A549 (cell line): ENCODE measurements around the gene RARA. TPM values are rescaled to one million over a fixed set of nuclear protein-coding genes. Genes with fewer than 3 reads are reported as not detected.

ENCODE experiments used
- ATAC-seq, 2 experiments: fragments of 200-7000 bp in 1 of 2; fragments of >200 bp in 1 of 2; cut with Nextera tagmentation in 1 of 2; cut with Tn5 transposase in 1 of 2; 3 replicates each; pipeline versions ENCODE4 v1.8.0 to v1.9.1; 2018 to 2020; ENCODE audit warnings: mild to moderate bottlenecking in 1 of 2, moderate library complexity in 1 of 2
- CTCF ChIA-PET: fragments of 300-600 bp; sonication (Branson Sonifier 250); formaldehyde crosslinking; extraction: SDS; loops from one replicate; lab custom pipeline; 2021; ENCODE audit warnings: antibody characterized with exemption, inconsistent platforms; lab: Yijun Ruan, JAX
- POLR2A ChIA-PET: fragments of 350-600 bp; formaldehyde crosslinking; extraction: SDS; loops from one replicate; lab custom pipeline; 2021; ENCODE audit warnings: antibody characterized with exemption, inconsistent platforms; lab: Yijun Ruan, JAX
- DNase-seq, 2 experiments: peaks; one replicate each; pipeline versions ENCODE4 v3.0.0 to v3.0.0-alpha.2; 2011 to 2016; ENCODE audit warnings: low read depth in 1 of 2, low spot score in 1 of 2
- FAIRE-seq: peaks from 2 replicates; lab custom pipeline; 2011; peaks lifted over from hg19 to GRCh38; lab: Jason Lieb, UNC
- H3K27ac ChIP-seq, 2 experiments: fragments of >200 bp; sonication (Bioruptor Twin); formaldehyde crosslinking; 3 replicates each; pipeline ENCODE4 v1.5.1; 2016 to 2017
- H3K4me1 ChIP-seq: fragments of >200 bp; sonication (Bioruptor Twin); formaldehyde crosslinking; 3 replicates; pipeline ENCODE4 v1.6.1; 2016
- H3K4me2 ChIP-seq: fragments of >200 bp; sonication (Bioruptor Twin); formaldehyde crosslinking; 3 replicates; pipeline ENCODE4 v1.6.1; 2016
- H3K4me3 ChIP-seq: fragments of >200 bp; sonication (Bioruptor Twin); formaldehyde crosslinking; 3 replicates; pipeline ENCODE4 v1.5.1; 2016
- H3K9me3 ChIP-seq: fragments of >200 bp; sonication (Bioruptor Twin); formaldehyde crosslinking; 3 replicates; pipeline ENCODE4 v1.6.1; 2016
- ATOH8 ChIP-seq: fragments of 250-450 bp; sonication (Bioruptor Pico); IDR thresholded peaks from 2 replicates; pipeline ENCODE4 v1.5.0; 2020; ENCODE audit warnings: low read depth, mild to moderate bottlenecking, moderate library complexity
- CBX2 ChIP-seq: fragments of 200-600 bp; sonication (generic); IDR thresholded peaks from 2 replicates; pipeline ENCODE4 v1.6.1; 2016; ENCODE audit warnings: low read depth, mild to moderate bottlenecking, borderline replicate concordance
- CBX8 ChIP-seq: fragments of 200-600 bp; sonication (generic); IDR thresholded peaks from 2 replicates; pipeline ENCODE4 v1.6.1; 2016
- CHD4 ChIP-seq: fragments of 200-600 bp; sonication (generic); IDR thresholded peaks from 2 replicates; pipeline ENCODE4 v1.6.1; 2016; ENCODE audit warnings: antibody characterized with exemption, mild to moderate bottlenecking, borderline replicate concordance
- ESRRA ChIP-seq: fragments of 150-350 bp; IDR thresholded peaks from 2 replicates; pipeline ENCODE4 v1.6.1; 2014; ENCODE audit warnings: mild to moderate bottlenecking, low read length, borderline replicate concordance
- FOSL2 ChIP-seq, 2 experiments: fragments of 450-650 bp in 1 of 2; fragments of >200 bp in 1 of 2; sonication (Bioruptor Twin) in 1 of 2; formaldehyde crosslinking; IDR thresholded peaks; 2 replicates each; pipeline versions ENCODE4 v1.5.0 to v1.6.1; 2016 to 2020; ENCODE audit warnings: mild to moderate bottlenecking in 1 of 2, moderate library complexity in 1 of 2
- FOXS1 ChIP-seq: fragments of 250-450 bp; sonication (Bioruptor Pico); IDR thresholded peaks from 2 replicates; pipeline ENCODE4 v1.5.0; 2020; ENCODE audit warnings: mild to moderate bottlenecking, moderate library complexity
- HDAC2 ChIP-seq: fragments of 200-600 bp; sonication (generic); IDR thresholded peaks from 2 replicates; pipeline ENCODE4 v1.6.1; 2016
- HES2 ChIP-seq: fragments of >200 bp; sonication (Bioruptor Twin); formaldehyde crosslinking; IDR thresholded peaks from 2 replicates; pipeline ENCODE4 v1.6.1; 2016
- JUN ChIP-seq, 2 experiments: fragments of >200 bp; sonication (Bioruptor Twin); formaldehyde crosslinking; IDR thresholded peaks; 2 replicates in 1 of 2; 3 replicates in 1 of 2; pipeline ENCODE4 v1.6.1; 2016 to 2017
- JUNB ChIP-seq: fragments of >200 bp; sonication (Bioruptor Twin); formaldehyde crosslinking; IDR thresholded peaks from 2 replicates; pipeline ENCODE4 v1.6.1; 2016
- MAZ ChIP-seq: fragments of 150-350 bp; IDR thresholded peaks from 2 replicates; pipeline ENCODE4 v1.6.1; 2014; ENCODE audit warnings: antibody characterized with exemption, low read depth, low read length, borderline replicate concordance
- NR3C1 ChIP-seq: fragments of >200 bp; sonication (Bioruptor Twin); formaldehyde crosslinking; IDR thresholded peaks from 3 replicates; pipeline ENCODE4 v1.6.1; 2017
- PHF8 ChIP-seq: fragments of 200-600 bp; sonication (generic); IDR thresholded peaks from 2 replicates; pipeline ENCODE4 v1.6.1; 2016; ENCODE audit warnings: low read depth, mild to moderate bottlenecking, antibody characterized with exemption, moderate library complexity, borderline replicate concordance
- POLR2AphosphoS2 ChIP-seq: conservative IDR thresholded peaks from 2 replicates; pipeline ENCODE4 v1.6.1; 2012; ENCODE audit warnings: low read length, improper control_type of control experiment, inconsistent platforms
- RCOR1 ChIP-seq: fragments of 150-350 bp; IDR thresholded peaks from 2 replicates; pipeline ENCODE4 v1.6.1; 2014; ENCODE audit warnings: antibody characterized with exemption, low read length, low read depth
- SMC3 ChIP-seq: fragments of >200 bp; sonication (Bioruptor Twin); formaldehyde crosslinking; IDR thresholded peaks from 3 replicates; pipeline ENCODE4 v1.6.1; 2018; ENCODE audit warnings: inconsistent platforms
- SREBF2 ChIP-seq: fragments of 450-650 bp; IDR thresholded peaks from 2 replicates; pipeline ENCODE4 v1.6.1; 2014; ENCODE audit warnings: mild to moderate bottlenecking, moderate library complexity
- TFCP2L1 ChIP-seq: fragments of 250-450 bp; sonication (Bioruptor Pico); IDR thresholded peaks from 2 replicates; pipeline ENCODE4 v1.5.0; 2021; ENCODE audit warnings: mild to moderate bottlenecking
- TP53 ChIP-seq: fragments of 250-450 bp; sonication (Bioruptor Pico); IDR thresholded peaks from 2 replicates; pipeline ENCODE4 v1.5.0; 2021; ENCODE audit warnings: mild to moderate bottlenecking, moderate library complexity
- ZC3H11A ChIP-seq: fragments of 450-650 bp; IDR thresholded peaks from 2 replicates; pipeline ENCODE4 v1.6.1; 2014; ENCODE audit warnings: antibody characterized with exemption, mild to moderate bottlenecking
- ZSCAN20 ChIP-seq: fragments of 250-450 bp; sonication (Bioruptor Pico); IDR thresholded peaks from 2 replicates; pipeline ENCODE4 v1.8.0; 2022; ENCODE audit warnings: mild to moderate bottlenecking, moderate library complexity
- WGBS: methylation state at CpG from one replicate; pipeline ENCODE4 v1.1.6; 2017; ENCODE audit errors: missing lambda C conversion rate; 5-methylcytosine and 5-hydroxymethylcytosine counted together
- polyA plus RNA-seq, 4 experiments: library from polyadenylated mRNA; depleted of rRNA in 3 of 4; stranded (reverse); fragments of >200 nt; fragmentation: RNase III in 1 of 4; extraction: RNeasy Plus Mini Kit Qiagen cat#74134 plus additional on column Dnase treatment in 1 of 4; gene quantifications; 2 replicates in 3 of 4; 3 replicates in 1 of 4; pipeline ENCODE4 v1.2.3, GENCODE V29; 2011 to 2017
- TF ChIP-seq, protein P1 (sequence below): fragments of 200-600 bp; sonication (generic); IDR thresholded peaks from 2 replicates; pipeline ENCODE4 v1.6.1; 2016; ENCODE audit warnings: antibody characterized with exemption, mild to moderate bottlenecking, moderate library complexity
- TF ChIP-seq, protein P2 (sequence below): fragments of 250-450 bp; sonication (Bioruptor Pico); IDR thresholded peaks from 2 replicates; pipeline ENCODE4 v1.5.0; 2021; ENCODE audit warnings: mild to moderate bottlenecking, moderate library complexity, borderline replicate concordance
- TF ChIP-seq, protein P3 (sequence below): fragments of 450-650 bp; IDR thresholded peaks from 2 replicates; pipeline ENCODE4 v1.6.1; 2014; ENCODE audit warnings: antibody characterized with exemption
- TF ChIP-seq, protein P4 (sequence below): IDR thresholded peaks from 2 replicates; pipeline ENCODE4 v1.6.1; 2012

Gene RARA
- polyA plus RNA-seq, 2 of the 4 experiments (the other 2 are of a cell fraction), result 8.6 to 17.2 TPM

GRCh38 chr17:40278414-40278813, 30.6 kb upstream of the RARA start:
- no peak for FAIRE-seq
- H3K9me3 ChIP-seq, result no peaks in the 10 kb centered on the region
- ChIA-PET CTCF (interaction anchor here (0.9 to 1.0 kb wide), 2 partner anchors 11 to 87 kb away, joined by 4 read pairs; no protein-coding TSS in a partner anchor), POLR2A (no interaction called here)
- no peak overlapping the region for H3K4me2 ChIP-seq
- DNase-seq, result no peak
- no peak overlapping the region for H3K4me3 ChIP-seq
- peaks cover 8% of the 10 kb centered on the region for H3K4me1 ChIP-seq
- 95% methylated on average over 1 of the region's 1 CpG for WGBS
- TF ChIP-seq JUN (IDR thresholded peaks at IDR 0.05) (no peak), JUNB (no peak), RCOR1 (no peak), FOXS1 (CRISPR knock-in tag) (no peak), POLR2AphosphoS2 (no peak), TFCP2L1 (CRISPR knock-in tag) (no peak), SMC3 (no peak), ZSCAN20 (CRISPR knock-in tag) (no peak), ATOH8 (CRISPR knock-in tag) (no peak), CHD4 (no peak)
- TF ChIP-seq, protein P1, sequence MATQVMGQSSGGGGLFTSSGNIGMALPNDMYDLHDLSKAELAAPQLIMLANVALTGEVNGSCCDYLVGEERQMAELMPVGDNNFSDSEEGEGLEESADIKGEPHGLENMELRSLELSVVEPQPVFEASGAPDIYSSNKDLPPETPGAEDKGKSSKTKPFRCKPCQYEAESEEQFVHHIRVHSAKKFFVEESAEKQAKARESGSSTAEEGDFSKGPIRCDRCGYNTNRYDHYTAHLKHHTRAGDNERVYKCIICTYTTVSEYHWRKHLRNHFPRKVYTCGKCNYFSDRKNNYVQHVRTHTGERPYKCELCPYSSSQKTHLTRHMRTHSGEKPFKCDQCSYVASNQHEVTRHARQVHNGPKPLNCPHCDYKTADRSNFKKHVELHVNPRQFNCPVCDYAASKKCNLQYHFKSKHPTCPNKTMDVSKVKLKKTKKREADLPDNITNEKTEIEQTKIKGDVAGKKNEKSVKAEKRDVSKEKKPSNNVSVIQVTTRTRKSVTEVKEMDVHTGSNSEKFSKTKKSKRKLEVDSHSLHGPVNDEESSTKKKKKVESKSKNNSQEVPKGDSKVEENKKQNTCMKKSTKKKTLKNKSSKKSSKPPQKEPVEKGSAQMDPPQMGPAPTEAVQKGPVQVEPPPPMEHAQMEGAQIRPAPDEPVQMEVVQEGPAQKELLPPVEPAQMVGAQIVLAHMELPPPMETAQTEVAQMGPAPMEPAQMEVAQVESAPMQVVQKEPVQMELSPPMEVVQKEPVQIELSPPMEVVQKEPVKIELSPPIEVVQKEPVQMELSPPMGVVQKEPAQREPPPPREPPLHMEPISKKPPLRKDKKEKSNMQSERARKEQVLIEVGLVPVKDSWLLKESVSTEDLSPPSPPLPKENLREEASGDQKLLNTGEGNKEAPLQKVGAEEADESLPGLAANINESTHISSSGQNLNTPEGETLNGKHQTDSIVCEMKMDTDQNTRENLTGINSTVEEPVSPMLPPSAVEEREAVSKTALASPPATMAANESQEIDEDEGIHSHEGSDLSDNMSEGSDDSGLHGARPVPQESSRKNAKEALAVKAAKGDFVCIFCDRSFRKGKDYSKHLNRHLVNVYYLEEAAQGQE, result no peak
- H3K27ac ChIP-seq, result no peak overlapping the region
- no peak for ATAC-seq

DNA sequence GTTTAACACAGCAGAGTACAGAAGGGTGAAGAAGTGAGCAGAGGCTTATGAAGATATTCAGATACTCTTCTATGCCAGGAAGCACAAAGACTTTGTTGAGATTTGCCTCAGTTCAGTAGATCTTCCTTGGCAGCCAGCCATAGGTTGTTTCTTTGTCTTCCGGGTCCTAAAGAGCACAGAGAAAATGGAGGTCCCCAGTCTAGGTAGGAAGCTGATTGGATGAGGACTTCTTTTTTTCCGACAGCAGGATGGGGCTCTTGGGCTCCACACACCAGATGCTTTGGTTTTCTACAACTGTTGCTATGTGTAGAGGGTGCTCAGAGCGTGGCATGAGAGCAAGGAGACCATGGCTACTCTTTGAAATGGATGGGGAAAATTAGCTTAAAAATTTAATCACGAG, 29.6 kb upstream of the RARA start:
- Histone ChIP-seq H3K4me3 (no peak overlapping the region), H3K4me2 (no peak overlapping the region), H3K27ac (no peak overlapping the region), H3K4me1 (peaks cover 18% of the 10 kb centered on the region), H3K9me3 (no peaks in the 10 kb centered on the region)
- DNase-seq (no peak), ATAC-seq (no peak), FAIRE-seq (no peak)
- POLR2A ChIA-PET, result interaction anchor here (0.7 kb wide), 1 partner anchor 1348 kb away, joined by 3 read pairs; no protein-coding TSS in a partner anchor
- TF ChIP-seq FOXS1 (CRISPR knock-in tag), result no peak
- no peak for TF ChIP-seq POLR2AphosphoS2
- no peak for TF ChIP-seq MAZ
- TF ChIP-seq FOSL2 (IDR thresholded peaks at IDR 0.05), result no peak
- TF ChIP-seq FOSL2 (CRISPR knock-in tag; IDR thresholded peaks at IDR 0.05), result no peak
- no peak for TF ChIP-seq HDAC2
- no peak for TF ChIP-seq PHF8
- TF ChIP-seq ZC3H11A, result no peak
- TF ChIP-seq, protein P2, sequence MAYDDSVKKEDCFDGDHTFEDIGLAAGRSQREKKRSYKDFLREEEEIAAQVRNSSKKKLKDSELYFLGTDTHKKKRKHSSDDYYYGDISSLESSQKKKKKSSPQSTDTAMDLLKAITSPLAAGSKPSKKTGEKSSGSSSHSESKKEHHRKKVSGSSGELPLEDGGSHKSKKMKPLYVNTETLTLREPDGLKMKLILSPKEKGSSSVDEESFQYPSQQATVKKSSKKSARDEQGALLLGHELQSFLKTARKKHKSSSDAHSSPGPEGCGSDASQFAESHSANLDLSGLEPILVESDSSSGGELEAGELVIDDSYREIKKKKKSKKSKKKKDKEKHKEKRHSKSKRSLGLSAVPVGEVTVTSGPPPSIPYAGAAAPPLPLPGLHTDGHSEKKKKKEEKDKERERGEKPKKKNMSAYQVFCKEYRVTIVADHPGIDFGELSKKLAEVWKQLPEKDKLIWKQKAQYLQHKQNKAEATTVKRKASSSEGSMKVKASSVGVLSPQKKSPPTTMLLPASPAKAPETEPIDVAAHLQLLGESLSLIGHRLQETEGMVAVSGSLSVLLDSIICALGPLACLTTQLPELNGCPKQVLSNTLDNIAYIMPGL, result no peak
- TF ChIP-seq ESRRA, result no peak
- TF ChIP-seq SREBF2, result no peak
- TF ChIP-seq, protein P3, sequence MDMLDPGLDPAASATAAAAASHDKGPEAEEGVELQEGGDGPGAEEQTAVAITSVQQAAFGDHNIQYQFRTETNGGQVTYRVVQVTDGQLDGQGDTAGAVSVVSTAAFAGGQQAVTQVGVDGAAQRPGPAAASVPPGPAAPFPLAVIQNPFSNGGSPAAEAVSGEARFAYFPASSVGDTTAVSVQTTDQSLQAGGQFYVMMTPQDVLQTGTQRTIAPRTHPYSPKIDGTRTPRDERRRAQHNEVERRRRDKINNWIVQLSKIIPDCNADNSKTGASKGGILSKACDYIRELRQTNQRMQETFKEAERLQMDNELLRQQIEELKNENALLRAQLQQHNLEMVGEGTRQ, result no peak
- TF ChIP-seq, protein P4, sequence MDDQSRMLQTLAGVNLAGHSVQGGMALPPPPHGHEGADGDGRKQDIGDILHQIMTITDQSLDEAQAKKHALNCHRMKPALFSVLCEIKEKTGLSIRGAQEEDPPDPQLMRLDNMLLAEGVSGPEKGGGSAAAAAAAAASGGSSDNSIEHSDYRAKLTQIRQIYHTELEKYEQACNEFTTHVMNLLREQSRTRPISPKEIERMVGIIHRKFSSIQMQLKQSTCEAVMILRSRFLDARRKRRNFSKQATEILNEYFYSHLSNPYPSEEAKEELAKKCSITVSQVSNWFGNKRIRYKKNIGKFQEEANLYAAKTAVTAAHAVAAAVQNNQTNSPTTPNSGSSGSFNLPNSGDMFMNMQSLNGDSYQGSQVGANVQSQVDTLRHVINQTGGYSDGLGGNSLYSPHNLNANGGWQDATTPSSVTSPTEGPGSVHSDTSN, result no peak
- TF ChIP-seq NR3C1, result no peak
- no peak for TF ChIP-seq CBX8
- TF ChIP-seq CBX2, result no peak
- TF ChIP-seq HES2, result no peak
- no peak for TF ChIP-seq JUNB
- no peak for TF ChIP-seq TP53 (CRISPR knock-in tag)
- 89% methylated on average over 4 of the region's 4 CpGs for WGBS
- CTCF ChIA-PET, result interaction anchor here (0.6 to 1.6 kb wide), 7 partner anchors 9 to 278 kb away, joined by 3 to 4 read pairs (median 3); partner anchors contain the start of gene WIPF2
